WTC11 (cell line): ENCODE data around the gene DOCK1. TPM values are rescaled to one million over a fixed set of nuclear protein-coding genes. Genes with fewer than 3 reads are reported as not detected.
"Not testable (repeated sequence)": the region's sequence is repeated elsewhere in the genome, so short reads cannot be mapped to it uniquely, and the experiment has no call there.

Experiments used
- ATAC-seq: fragments of 200-7000 bp; cut with Tn5 transposase; 2 replicates; pipeline ENCODE4 v1.10.0; 2021; ENCODE audit warnings: mild to moderate bottlenecking, moderate library complexity
- CTCF ChIA-PET: fragments of 300-600 bp; sonication (Branson Sonifier 250); formaldehyde crosslinking; loops from one replicate; lab custom pipeline; 2021; ENCODE audit warnings: antibody characterized with exemption; lab: Charles Lee
- POLR2A ChIA-PET: fragments of 350-600 bp; sonication (Branson Sonifier 250); formaldehyde crosslinking; loops from one replicate; lab custom pipeline; 2021; ENCODE audit warnings: antibody characterized with exemption; lab: Charles Lee
- DNase-seq: peaks from one replicate; pipeline ENCODE4 v3.0.0; 2021; ENCODE audit warnings: low spot score
- H3K27ac Mint-ChIP-seq: 2 replicates; pipeline ENCODE4 v1.8.0; 2021; ENCODE audit warnings: mixed read lengths
- H3K27me3 Mint-ChIP-seq: 2 replicates; pipeline ENCODE4 v1.8.0; 2021; ENCODE audit warnings: low read depth, mild to moderate bottlenecking, moderate library complexity, mixed read lengths
- H3K36me3 Mint-ChIP-seq: 2 replicates; pipeline ENCODE4 v1.8.0; 2021; ENCODE audit warnings: mixed read lengths
- H3K4me1 Mint-ChIP-seq: 2 replicates; pipeline ENCODE4 v1.8.0; 2022; ENCODE audit warnings: mixed read lengths
- H3K4me3 Mint-ChIP-seq: 2 replicates; pipeline ENCODE4 v1.8.0; 2021; ENCODE audit warnings: mild to moderate bottlenecking, moderate library complexity, mixed read lengths
- H3K9me3 Mint-ChIP-seq: 2 replicates; pipeline ENCODE4 v1.8.0; 2021; ENCODE audit warnings: mixed read lengths
- PRDM15 ChIP-seq: sonication (generic); formaldehyde crosslinking; IDR thresholded peaks from 2 replicates; pipeline ENCODE4 v1.8.0; 2022; ENCODE audit warnings: missing genetic modification reagents
- ZMAT4 ChIP-seq: fragments of 250-450 bp; sonication (Bioruptor Pico); IDR thresholded peaks from 2 replicates; pipeline ENCODE4 v1.9.0; 2021; ENCODE audit warnings: mild to moderate bottlenecking
- total RNA-seq: library from RNA; stranded (reverse); gene quantifications from 3 replicates; pipeline ENCODE4 v1.2.3, GENCODE V29; 2021
- TF ChIP-seq, protein P1 (sequence below): sonication (generic); formaldehyde crosslinking; IDR thresholded peaks from 2 replicates; pipeline ENCODE4 v1.8.0; 2022; ENCODE audit warnings: mild to moderate bottlenecking, missing genetic modification reagents
- TF ChIP-seq, protein P2 (sequence below): fragments of 250-450 bp; sonication (Bioruptor Pico); IDR thresholded peaks from 2 replicates; pipeline ENCODE4 v2.1.2; 2022; ENCODE audit warnings: mild to moderate bottlenecking, moderate library complexity
- TF ChIP-seq, protein P3 (sequence below): sonication (generic); formaldehyde crosslinking; IDR thresholded peaks from 2 replicates; pipeline ENCODE4 v1.8.1; 2022; ENCODE audit warnings: missing genetic modification reagents, borderline replicate concordance
- TF ChIP-seq, protein P4 (sequence below): sonication (generic); formaldehyde crosslinking; IDR thresholded peaks from 2 replicates; pipeline ENCODE4 v1.8.1; 2023; ENCODE audit warnings: mild to moderate bottlenecking, missing genetic modification reagents
- TF ChIP-seq, protein P5 (sequence below): sonication (generic); formaldehyde crosslinking; IDR thresholded peaks from 2 replicates; pipeline ENCODE4 v1.8.1; 2022; ENCODE audit warnings: mild to moderate bottlenecking, moderate library complexity, missing genetic modification reagents
- TF ChIP-seq, protein P6 (sequence below): sonication (generic); formaldehyde crosslinking; IDR thresholded peaks from 2 replicates; pipeline ENCODE4 v1.8.1; 2023; ENCODE audit warnings: mild to moderate bottlenecking, missing genetic modification reagents, moderate library complexity

DOCK1 gene
- total RNA-seq, 1 experiment from 2014 or later: 52.1 TPM

GRCh38 chr10:126898460-126898859 is 6.8 kb upstream of the DOCK1 start (continued):
- TF ChIP-seq, protein P1, sequence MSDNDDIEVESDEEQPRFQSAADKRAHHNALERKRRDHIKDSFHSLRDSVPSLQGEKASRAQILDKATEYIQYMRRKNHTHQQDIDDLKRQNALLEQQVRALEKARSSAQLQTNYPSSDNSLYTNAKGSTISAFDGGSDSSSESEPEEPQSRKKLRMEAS (CRISPR knock-in tag): no peak

DNA sequence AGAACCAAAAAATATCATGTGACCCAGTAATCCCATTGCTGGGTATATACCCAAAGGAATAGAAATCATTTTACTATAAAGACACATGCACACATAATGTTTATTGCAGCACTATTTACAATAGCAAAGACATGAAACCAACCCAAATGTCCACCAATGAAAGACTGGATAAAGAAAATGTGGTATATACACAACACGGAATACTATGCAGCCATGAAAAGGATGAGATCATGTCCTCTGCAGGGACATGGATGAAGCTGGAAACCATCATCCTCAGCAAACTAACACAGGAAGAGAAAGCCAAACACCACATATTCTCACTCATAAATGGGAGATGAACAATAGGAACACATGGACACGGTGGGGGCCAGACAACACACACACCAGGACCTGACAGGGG is 5.7 kb upstream of the DOCK1 start:
- peaks cover 23% of the 10 kb centered on the region for H3K27me3 Mint-ChIP-seq
- CTCF ChIA-PET, H3K4me1 Mint-ChIP-seq, DNase-seq, POLR2A ChIA-PET, ATAC-seq, H3K27ac Mint-ChIP-seq, H3K4me3 Mint-ChIP-seq: not testable (repeated sequence)
- H3K36me3 Mint-ChIP-seq: peaks cover 62% of the 10 kb centered on the region
- H3K9me3 Mint-ChIP-seq: peaks cover 45% of the 10 kb centered on the region

GRCh38 chr10:126902157-126902556 is 3.1 kb upstream of the DOCK1 start:
- DNase-seq (no peak), ATAC-seq (no peak)
- Mint-ChIP-seq H3K4me3 (no peak overlapping the region), H3K4me1 (peaks cover 18% of the 10 kb centered on the region), H3K36me3 (peaks cover 66% of the 10 kb centered on the region), H3K9me3 (peaks cover 34% of the 10 kb centered on the region), H3K27ac (no peak overlapping the region), H3K27me3 (peaks cover 12% of the 10 kb centered on the region)
- CTCF ChIA-PET: interaction anchor here (0.8 kb wide), 1 partner anchor 67 kb away, joined by 3 read pairs; no protein-coding TSS in a partner anchor
- POLR2A ChIA-PET: no interaction called here
- TF ChIP-seq, protein P2, sequence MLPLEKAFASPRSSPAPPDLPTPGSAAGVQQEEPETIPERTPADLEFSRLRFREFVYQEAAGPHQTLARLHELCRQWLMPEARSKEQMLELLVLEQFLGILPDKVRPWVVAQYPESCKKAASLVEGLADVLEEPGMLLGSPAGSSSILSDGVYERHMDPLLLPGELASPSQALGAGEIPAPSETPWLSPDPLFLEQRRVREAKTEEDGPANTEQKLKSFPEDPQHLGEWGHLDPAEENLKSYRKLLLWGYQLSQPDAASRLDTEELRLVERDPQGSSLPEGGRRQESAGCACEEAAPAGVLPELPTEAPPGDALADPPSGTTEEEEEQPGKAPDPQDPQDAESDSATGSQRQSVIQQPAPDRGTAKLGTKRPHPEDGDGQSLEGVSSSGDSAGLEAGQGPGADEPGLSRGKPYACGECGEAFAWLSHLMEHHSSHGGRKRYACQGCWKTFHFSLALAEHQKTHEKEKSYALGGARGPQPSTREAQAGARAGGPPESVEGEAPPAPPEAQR (CRISPR knock-in tag): no peak
- TF ChIP-seq, protein P3, sequence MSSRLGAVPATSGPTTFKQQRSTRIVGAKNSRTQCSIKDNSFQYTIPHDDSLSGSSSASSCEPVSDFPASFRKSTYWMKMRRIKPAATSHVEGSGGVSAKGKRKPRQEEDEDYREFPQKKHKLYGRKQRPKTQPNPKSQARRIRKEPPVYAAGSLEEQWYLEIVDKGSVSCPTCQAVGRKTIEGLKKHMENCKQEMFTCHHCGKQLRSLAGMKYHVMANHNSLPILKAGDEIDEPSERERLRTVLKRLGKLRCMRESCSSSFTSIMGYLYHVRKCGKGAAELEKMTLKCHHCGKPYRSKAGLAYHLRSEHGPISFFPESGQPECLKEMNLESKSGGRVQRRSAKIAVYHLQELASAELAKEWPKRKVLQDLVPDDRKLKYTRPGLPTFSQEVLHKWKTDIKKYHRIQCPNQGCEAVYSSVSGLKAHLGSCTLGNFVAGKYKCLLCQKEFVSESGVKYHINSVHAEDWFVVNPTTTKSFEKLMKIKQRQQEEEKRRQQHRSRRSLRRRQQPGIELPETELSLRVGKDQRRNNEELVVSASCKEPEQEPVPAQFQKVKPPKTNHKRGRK: no peak
- TF ChIP-seq PRDM15 (CRISPR knock-in tag) (no peak), ZMAT4 (no peak)
- TF ChIP-seq, protein P4, sequence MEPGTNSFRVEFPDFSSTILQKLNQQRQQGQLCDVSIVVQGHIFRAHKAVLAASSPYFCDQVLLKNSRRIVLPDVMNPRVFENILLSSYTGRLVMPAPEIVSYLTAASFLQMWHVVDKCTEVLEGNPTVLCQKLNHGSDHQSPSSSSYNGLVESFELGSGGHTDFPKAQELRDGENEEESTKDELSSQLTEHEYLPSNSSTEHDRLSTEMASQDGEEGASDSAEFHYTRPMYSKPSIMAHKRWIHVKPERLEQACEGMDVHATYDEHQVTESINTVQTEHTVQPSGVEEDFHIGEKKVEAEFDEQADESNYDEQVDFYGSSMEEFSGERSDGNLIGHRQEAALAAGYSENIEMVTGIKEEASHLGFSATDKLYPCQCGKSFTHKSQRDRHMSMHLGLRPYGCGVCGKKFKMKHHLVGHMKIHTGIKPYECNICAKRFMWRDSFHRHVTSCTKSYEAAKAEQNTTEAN: no peak
- TF ChIP-seq, protein P5, sequence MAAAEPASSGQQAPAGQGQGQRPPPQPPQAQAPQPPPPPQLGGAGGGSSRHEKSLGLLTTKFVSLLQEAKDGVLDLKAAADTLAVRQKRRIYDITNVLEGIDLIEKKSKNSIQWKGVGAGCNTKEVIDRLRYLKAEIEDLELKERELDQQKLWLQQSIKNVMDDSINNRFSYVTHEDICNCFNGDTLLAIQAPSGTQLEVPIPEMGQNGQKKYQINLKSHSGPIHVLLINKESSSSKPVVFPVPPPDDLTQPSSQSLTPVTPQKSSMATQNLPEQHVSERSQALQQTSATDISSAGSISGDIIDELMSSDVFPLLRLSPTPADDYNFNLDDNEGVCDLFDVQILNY: no peak
- TF ChIP-seq, protein P6, sequence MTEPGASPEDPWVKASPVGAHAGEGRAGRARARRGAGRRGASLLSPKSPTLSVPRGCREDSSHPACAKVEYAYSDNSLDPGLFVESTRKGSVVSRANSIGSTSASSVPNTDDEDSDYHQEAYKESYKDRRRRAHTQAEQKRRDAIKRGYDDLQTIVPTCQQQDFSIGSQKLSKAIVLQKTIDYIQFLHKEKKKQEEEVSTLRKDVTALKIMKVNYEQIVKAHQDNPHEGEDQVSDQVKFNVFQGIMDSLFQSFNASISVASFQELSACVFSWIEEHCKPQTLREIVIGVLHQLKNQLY (CRISPR knock-in tag): no peak
